ENCODE data around the gene TNNI2. TPM values are rescaled to one million over a fixed set of nuclear protein-coding genes. Genes with fewer than 3 reads are reported as not detected.

TNNI2 gene
- total and polyA plus RNA-seq, 11 donors = 0.22 to 3.3 (median 0.72) TPM; not detected in 8

DNA sequence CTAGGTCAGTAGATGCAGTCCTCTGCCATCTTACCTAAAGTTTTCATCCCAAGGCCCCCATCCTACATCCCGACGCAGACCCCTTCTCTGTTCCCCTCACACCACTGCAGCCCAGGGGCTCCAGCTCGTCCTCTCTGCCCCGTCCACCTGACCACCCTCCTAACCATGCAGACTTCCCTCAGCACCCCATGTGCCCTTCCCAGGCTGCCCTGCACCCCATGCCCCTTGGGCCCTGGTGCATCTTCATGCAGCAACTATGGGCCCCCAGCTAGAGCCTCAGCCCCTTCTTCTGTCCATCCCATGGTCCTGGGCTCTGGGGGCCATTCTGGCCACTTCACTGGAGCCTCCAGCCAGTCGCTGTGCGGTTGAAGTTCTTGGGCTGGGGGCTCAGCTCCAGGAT, 50.0 kb downstream of the TNNI2 start:
- TF ChIP-seq, protein P1, sequence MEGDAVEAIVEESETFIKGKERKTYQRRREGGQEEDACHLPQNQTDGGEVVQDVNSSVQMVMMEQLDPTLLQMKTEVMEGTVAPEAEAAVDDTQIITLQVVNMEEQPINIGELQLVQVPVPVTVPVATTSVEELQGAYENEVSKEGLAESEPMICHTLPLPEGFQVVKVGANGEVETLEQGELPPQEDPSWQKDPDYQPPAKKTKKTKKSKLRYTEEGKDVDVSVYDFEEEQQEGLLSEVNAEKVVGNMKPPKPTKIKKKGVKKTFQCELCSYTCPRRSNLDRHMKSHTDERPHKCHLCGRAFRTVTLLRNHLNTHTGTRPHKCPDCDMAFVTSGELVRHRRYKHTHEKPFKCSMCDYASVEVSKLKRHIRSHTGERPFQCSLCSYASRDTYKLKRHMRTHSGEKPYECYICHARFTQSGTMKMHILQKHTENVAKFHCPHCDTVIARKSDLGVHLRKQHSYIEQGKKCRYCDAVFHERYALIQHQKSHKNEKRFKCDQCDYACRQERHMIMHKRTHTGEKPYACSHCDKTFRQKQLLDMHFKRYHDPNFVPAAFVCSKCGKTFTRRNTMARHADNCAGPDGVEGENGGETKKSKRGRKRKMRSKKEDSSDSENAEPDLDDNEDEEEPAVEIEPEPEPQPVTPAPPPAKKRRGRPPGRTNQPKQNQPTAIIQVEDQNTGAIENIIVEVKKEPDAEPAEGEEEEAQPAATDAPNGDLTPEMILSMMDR (IDR thresholded peaks at IDR 0.05) = no peak
- TF ChIP-seq POLR2A (IDR thresholded peaks at IDR 0.05) = no peak
- H3K27me3 ChIP-seq = no peaks in the 10 kb centered on the region
- peaks cover 0 to 32% (median 0%) of the 10 kb centered on the region in 12 donors for H3K4me1 ChIP-seq
- peaks cover 0 to 59% (median 38%) of the 10 kb centered on the region in 9 donors for H3K36me3 ChIP-seq
- ATAC-seq (no peak), DNase-seq (peak in 2 of 5 donors; percentile 22 to 25)
- intact Hi-C loops (cut with DNase I) = loop anchor here in 2 of 10 donors (10.0 kb wide), 1 partner anchor 256 kb away; no protein-coding TSS in a partner anchor
- H3K4me3 ChIP-seq = peak overlapping the region in 1 of 12 donors; percentile 16
- whole genome bisulfite sequencing, 4 donors = 87 to 94% (median 93%) methylated on average over 6 of the region's 6 CpGs
- H3K9me3 ChIP-seq = no peaks in the 10 kb centered on the region
- H3K27ac ChIP-seq = peak overlapping the region in 2 of 12 donors; percentile 30 to 71

DNA sequence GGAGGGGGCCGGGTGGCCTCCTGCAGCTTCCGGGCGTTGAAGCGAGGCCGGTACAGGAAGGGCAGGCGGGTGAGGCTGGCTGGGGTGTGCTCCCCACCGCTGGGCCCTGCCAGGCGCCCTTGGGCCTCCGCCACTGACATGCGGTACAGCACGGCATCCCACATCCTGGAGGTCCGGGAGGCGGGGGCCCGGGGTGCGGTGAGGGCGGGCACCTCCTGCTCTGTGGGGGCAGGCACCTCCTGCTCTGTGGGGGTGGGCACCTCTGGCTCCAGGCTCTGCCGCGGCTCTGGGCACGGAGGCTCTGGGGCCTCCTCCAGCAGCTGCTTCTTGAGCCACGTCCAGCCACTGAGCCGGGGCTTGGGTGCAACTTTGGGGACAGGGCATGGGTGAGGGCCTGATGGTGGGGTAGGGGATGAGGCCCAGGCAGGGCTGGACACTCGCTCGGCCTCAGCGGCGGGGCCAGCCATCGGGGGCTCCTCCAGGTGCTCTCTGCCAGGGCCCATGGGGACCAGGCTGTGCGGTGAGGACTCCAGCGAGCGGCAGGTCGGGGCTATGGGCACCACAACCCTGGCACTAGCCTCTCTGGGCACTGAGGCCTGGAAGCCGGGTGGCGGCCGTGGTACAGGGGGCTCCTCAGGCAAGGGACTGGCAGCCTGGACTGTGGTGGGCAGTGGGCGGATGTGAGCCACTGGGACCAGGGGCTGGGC, 50.6 kb downstream of the TNNI2 start:
- Histone ChIP-seq H3K36me3 (peaks cover 0 to 53% (median 38%) of the 10 kb centered on the region in 9 donors), H3K27ac (peak overlapping the region in 1 of 12 donors; percentile 71), H3K9me3 (no peaks in the 10 kb centered on the region), H3K4me3 (peak overlapping the region in 1 of 12 donors; percentile 16), H3K4me1 (peaks cover 0 to 32% (median 0%) of the 10 kb centered on the region in 12 donors), H3K27me3 (no peaks in the 10 kb centered on the region)
- ATAC-seq (peak in 2 of 4 donors; percentile 7 to 25), DNase-seq (peak in 3 of 5 donors; percentile 30 to 84 (median 41))
- TF ChIP-seq, protein P1 (IDR thresholded peaks at IDR 0.05) = no peak
- no peak for TF ChIP-seq POLR2A (IDR thresholded peaks at IDR 0.05)
- intact Hi-C loops (cut with DNase I) = loop anchor here in 2 of 10 donors (10.0 kb wide), 1 partner anchor 255 kb away; no protein-coding TSS in a partner anchor
- WGBS, 4 donors = 81 to 92% (median 86%) methylated on average over 20 to 34 of the region's 34 CpGs

DNA sequence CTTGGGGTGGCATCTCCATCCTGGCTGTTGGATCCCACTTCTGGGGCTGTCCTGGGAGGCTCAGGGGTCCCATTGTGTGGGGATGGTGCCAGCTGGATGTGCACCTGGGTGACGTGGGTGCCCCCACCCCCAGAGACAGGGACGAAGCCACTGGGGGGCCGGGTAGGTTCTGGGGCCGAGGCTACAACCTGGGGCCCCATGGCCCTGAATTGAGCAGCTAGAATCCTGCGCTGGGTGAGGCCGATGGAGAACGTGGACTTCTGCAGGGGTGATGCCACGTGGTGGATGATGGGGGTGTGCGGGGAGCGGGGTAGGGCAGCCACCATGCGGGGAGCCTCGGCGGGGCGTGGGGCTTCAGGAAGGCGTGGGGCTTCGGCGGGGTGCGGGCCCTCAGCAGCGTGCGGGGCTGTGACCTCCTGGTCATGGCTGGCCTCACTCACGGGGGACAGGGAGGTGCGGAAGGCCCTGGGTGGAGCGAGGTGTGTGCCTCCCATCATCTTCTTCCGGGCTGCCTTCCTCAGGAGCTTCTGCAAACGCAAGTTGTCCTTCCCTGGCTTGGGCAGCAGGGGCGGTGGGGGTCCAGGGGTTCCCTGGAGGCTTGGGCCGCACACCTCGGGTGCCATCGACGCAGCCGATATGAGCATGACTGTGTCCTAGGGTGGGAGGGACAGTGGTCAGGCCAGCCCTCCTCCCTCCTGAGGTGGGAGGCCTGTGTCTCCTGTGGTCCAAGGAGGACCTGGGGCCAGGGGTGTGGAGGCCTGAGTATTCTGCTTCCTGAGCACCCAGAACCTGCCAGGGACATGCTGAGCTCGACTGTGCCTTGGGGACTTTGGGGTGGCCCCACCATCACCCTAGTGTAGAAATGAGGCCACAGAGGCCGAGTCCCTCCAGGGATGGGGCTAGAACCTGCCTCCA, 51.4 kb downstream of the TNNI2 start:
- 87 to 96% (median 92%) methylated on average over 28 to 33 of the region's 33 CpGs for WGBS, 4 donors
- Histone ChIP-seq H3K9me3 (no peaks in the 10 kb centered on the region), H3K27ac (peak overlapping the region in 2 of 12 donors; percentile 3 to 71), H3K4me1 (peaks cover 0 to 32% (median 0%) of the 10 kb centered on the region in 12 donors), H3K36me3 (peaks cover 0 to 45% (median 31%) of the 10 kb centered on the region in 9 donors), H3K4me3 (peak overlapping the region in 1 of 12 donors; percentile 16), H3K27me3 (no peaks in the 10 kb centered on the region)
- TF ChIP-seq POLR2A (IDR thresholded peaks at IDR 0.05) = no peak
- DNase-seq (peak in 2 of 5 donors; percentile 22 to 52), ATAC-seq (peak in 3 of 4 donors; percentile 2 to 5 (median 3))
- intact Hi-C loops (cut with DNase I) = loop anchor here in 2 of 10 donors (5.0 to 10.0 kb wide), 3 partner anchors 53 to 255 kb away; partner anchors contain the start of genes MRPL23 (in 1 of the 2) and TNNI2 (in 1 of the 2)

Small RNA genes lying within 50 kb of the gene (microRNA-seq; reads per million reads assigned to microRNA genes)
- 0 reads per million in 4 donors for gene MIR4298
- gene MIR7847 = 0 reads per million in 4 donors

Other genes with a start within 250 kb of the TNNI2 start
- not detected for gene KRTAP5-2, start 240.7 kb upstream of the TNNI2 start, total RNA-seq
- gene KRTAP5-2, start 240.7 kb upstream of the TNNI2 start, polyA plus RNA-seq = not detected
- not detected for gene KRTAP5-3, start 230.5 kb upstream of the TNNI2 start, total RNA-seq
- not detected for gene KRTAP5-3, start 230.5 kb upstream of the TNNI2 start, polyA plus RNA-seq
- gene KRTAP5-4, start 216.8 kb upstream of the TNNI2 start, total RNA-seq = not detected
- not detected for gene KRTAP5-4, start 216.8 kb upstream of the TNNI2 start, polyA plus RNA-seq
- gene KRTAP5-5, start 209.2 kb upstream of the TNNI2 start, total RNA-seq = not detected
- not detected for gene KRTAP5-5, start 209.2 kb upstream of the TNNI2 start, polyA plus RNA-seq
- gene KRTAP5-6, start 141.8 kb upstream of the TNNI2 start, total RNA-seq = not detected
- not detected for gene KRTAP5-6, start 141.8 kb upstream of the TNNI2 start, polyA plus RNA-seq
- gene IFITM10, start 88.4 kb upstream of the TNNI2 start, total RNA-seq = 1 to 10 TPM in 1 of 9 donors, under 1 TPM in 8; 0.23 to 3.6 (median 0.56) TPM
- gene IFITM10, start 88.4 kb upstream of the TNNI2 start, polyA plus RNA-seq = under 1 TPM; 0.12 to 0.19 TPM
- gene CTSD, start 75.1 kb upstream of the TNNI2 start, total RNA-seq = 1,000 to 10,000 TPM in 3 of 9 donors, 100 to 1,000 TPM in 6; 580 to 1,779 (median 722) TPM
- 1,000 to 10,000 TPM in 1 of 2 donors, 100 to 1,000 TPM in 1; 420 to 1,089 TPM for gene CTSD, start 75.1 kb upstream of the TNNI2 start, polyA plus RNA-seq
- not detected for gene SYT8, start 4.0 kb upstream of the TNNI2 start, total RNA-seq
- gene SYT8, start 4.0 kb upstream of the TNNI2 start, polyA plus RNA-seq = under 1 TPM in 1 of 2 donors, not detected in 1; 0.08 TPM
- 10 to 100 TPM; 11.4 to 86.8 (median 16.4) TPM for gene LSP1, start 14.1 kb downstream of the TNNI2 start, total RNA-seq
- 10 to 100 TPM; 10.0 to 20.6 TPM for gene LSP1, start 14.1 kb downstream of the TNNI2 start, polyA plus RNA-seq
- 1 to 10 TPM in 8 of 9 donors, under 1 TPM in 1; 0.81 to 5.1 (median 2.4) TPM for gene PRR33, start 52.9 kb downstream of the TNNI2 start, total RNA-seq
- 1 to 10 TPM in 1 of 2 donors, under 1 TPM in 1; 0.08 to 4.6 TPM for gene PRR33, start 52.9 kb downstream of the TNNI2 start, polyA plus RNA-seq
- 10 to 100 TPM; 17.1 to 84.5 (median 49.0) TPM for gene TNNT3, start 80.7 kb downstream of the TNNI2 start, total RNA-seq
- gene TNNT3, start 80.7 kb downstream of the TNNI2 start, polyA plus RNA-seq = 10 to 100 TPM; 40.8 to 45.5 TPM
- 100 to 1,000 TPM in 2 of 9 donors, 10 to 100 TPM in 7; 44.0 to 183 (median 76.1) TPM for gene MRPL23, start 108.4 kb downstream of the TNNI2 start, total RNA-seq
- gene MRPL23, start 108.4 kb downstream of the TNNI2 start, polyA plus RNA-seq = 100 to 1,000 TPM; 141 to 183 TPM
- 1,000 to 10,000 TPM in 1 of 9 donors, 100 to 1,000 TPM in 8; 303 to 1,545 (median 463) TPM for gene H19, start 158.9 kb downstream of the TNNI2 start, total RNA-seq
- gene H19, start 158.9 kb downstream of the TNNI2 start, polyA plus RNA-seq = 1,000 to 10,000 TPM in 1 of 2 donors, 100 to 1,000 TPM in 1; 627 to 1,006 TPM

All from heart left ventricle (tissue), 16 donors.